Activated naive CD8-positive, alpha-beta T cell treated with anti-CD3 and anti-CD28 coated beads for 36 hours (primary cell): ENCODE results near the gene KRTAP20-2. TPM values are rescaled to one million over a fixed set of nuclear protein-coding genes. Genes with fewer than 3 reads are reported as not detected.

ENCODE experiments used
- DNase-seq: peaks from one replicate; pipeline ENCODE4 v3.0.0; 2021
- H3K27ac Mint-ChIP-seq: one replicate; pipeline ENCODE4 v1.8.0; 2022; ENCODE audit warnings: mild to moderate bottlenecking, moderate library complexity, mixed read lengths
- H3K27me3 Mint-ChIP-seq: one replicate; pipeline ENCODE4 v1.8.0; 2022; ENCODE audit warnings: mild to moderate bottlenecking, mixed read lengths
- H3K36me3 Mint-ChIP-seq: one replicate; pipeline ENCODE4 v1.8.0; 2021; ENCODE audit warnings: mild to moderate bottlenecking, mixed read lengths
- H3K4me1 Mint-ChIP-seq: one replicate; pipeline ENCODE4 v1.8.0; 2021; ENCODE audit warnings: mixed read lengths
- H3K4me3 Mint-ChIP-seq: one replicate; pipeline ENCODE4 v1.8.0; 2022; ENCODE audit warnings: mild to moderate bottlenecking, moderate library complexity, mixed read lengths
- H3K9me3 Mint-ChIP-seq: one replicate; pipeline ENCODE4 v1.8.0; 2022; ENCODE audit warnings: mixed read lengths
- total RNA-seq, 2 experiments: library from RNA; stranded (reverse); gene quantifications; one replicate each; pipeline ENCODE4 v1.2.3, GENCODE V29; 2021

KRTAP20-2 gene
- total RNA-seq, 2 experiments from 2014 or later, result not detected

- Mint-ChIP-seq H3K4me1 (no peaks in the 10 kb centered on the region), H3K27ac (no peak overlapping the region), H3K36me3 (no peaks in the 10 kb centered on the region), H3K9me3 (no peaks in the 10 kb centered on the region), H3K27me3 (no peaks in the 10 kb centered on the region), H3K4me3 (no peak overlapping the region)
- DNase-seq, result no peak
These were observed 3.7 kb downstream of the KRTAP20-2 start for GRCh38 chr21:30638686-30639085.

GRCh38 chr21:30642564-30642963 is 7.6 kb downstream of the KRTAP20-2 start, which contains the start of gene KRTAP20-3:
TSS of gene KRTAP20-3 (plus strand) at chr21:30642864.
- Mint-ChIP-seq H3K4me1 (no peaks in the 10 kb centered on the region), H3K27me3 (no peaks in the 10 kb centered on the region), H3K9me3 (no peaks in the 10 kb centered on the region), H3K36me3 (no peaks in the 10 kb centered on the region), H3K27ac (no peak within 1 kb of the TSS), H3K4me3 (no peak within 1 kb of the TSS)
- DNase-seq, result no peak

GRCh38 chr21:30646904-30647414 is 12.0 kb downstream of the KRTAP20-2 start:
- no peak for DNase-seq
- no peak overlapping the region for H3K27ac Mint-ChIP-seq
- H3K27me3 Mint-ChIP-seq, result no peaks in the 10 kb centered on the region
- no peaks in the 10 kb centered on the region for H3K9me3 Mint-ChIP-seq
- H3K4me1 Mint-ChIP-seq, result no peaks in the 10 kb centered on the region
- no peak overlapping the region for H3K4me3 Mint-ChIP-seq
- no peaks in the 10 kb centered on the region for H3K36me3 Mint-ChIP-seq

- Mint-ChIP-seq H3K27me3 (peaks cover 3% of the 10 kb centered on the region), H3K4me1 (no peaks in the 10 kb centered on the region), H3K36me3 (no peaks in the 10 kb centered on the region), H3K9me3 (no peaks in the 10 kb centered on the region), H3K27ac (no peak overlapping the region), H3K4me3 (no peak overlapping the region)
- no peak for DNase-seq
These were observed 17.9 kb downstream of the KRTAP20-2 start for GRCh38 chr21:30652891-30653290.

GRCh38 chr21:30668776-30669175 is 33.8 kb downstream of the KRTAP20-2 start:
- Mint-ChIP-seq H3K9me3 (no peaks in the 10 kb centered on the region), H3K27ac (no peak overlapping the region), H3K4me3 (no peak overlapping the region), H3K4me1 (no peaks in the 10 kb centered on the region), H3K27me3 (no peaks in the 10 kb centered on the region), H3K36me3 (no peaks in the 10 kb centered on the region)
- no peak for DNase-seq

- H3K27me3 Mint-ChIP-seq, result no peaks in the 10 kb centered on the region
- DNase-seq, result no peak
These were observed 38.1 kb downstream of the KRTAP20-2 start for GRCh38 chr21:30672985-30673650.

GRCh38 chr21:30674312-30674711 is 39.3 kb downstream of the KRTAP20-2 start:
- no peaks in the 10 kb centered on the region for H3K36me3 Mint-ChIP-seq
- H3K4me3 Mint-ChIP-seq, result no peak overlapping the region
- H3K27ac Mint-ChIP-seq, result no peak overlapping the region
- no peaks in the 10 kb centered on the region for H3K9me3 Mint-ChIP-seq
- no peaks in the 10 kb centered on the region for H3K4me1 Mint-ChIP-seq
- no peak for DNase-seq
- no peaks in the 10 kb centered on the region for H3K27me3 Mint-ChIP-seq

More at GRCh38 chr21:30672985-30673650, 38.1 kb downstream of the KRTAP20-2 start:
- Mint-ChIP-seq H3K9me3 (no peaks in the 10 kb centered on the region), H3K4me1 (no peaks in the 10 kb centered on the region), H3K4me3 (no peak overlapping the region), H3K36me3 (no peaks in the 10 kb centered on the region), H3K27ac (no peak overlapping the region)

GRCh38 chr21:30676737-30677136 is 41.7 kb downstream of the KRTAP20-2 start:
- Mint-ChIP-seq H3K4me1 (no peaks in the 10 kb centered on the region), H3K36me3 (no peaks in the 10 kb centered on the region), H3K27ac (no peak overlapping the region), H3K27me3 (no peaks in the 10 kb centered on the region), H3K9me3 (no peaks in the 10 kb centered on the region), H3K4me3 (no peak overlapping the region)
- DNase-seq, result no peak

- Mint-ChIP-seq H3K27ac (no peak overlapping the region), H3K36me3 (no peaks in the 10 kb centered on the region), H3K4me1 (no peaks in the 10 kb centered on the region), H3K27me3 (no peaks in the 10 kb centered on the region), H3K9me3 (no peaks in the 10 kb centered on the region), H3K4me3 (no peak overlapping the region)
- DNase-seq, result no peak
These were observed 45.6 kb downstream of the KRTAP20-2 start for GRCh38 chr21:30680586-30680985.

GRCh38 chr21:30684506-30684905 is 49.5 kb downstream of the KRTAP20-2 start:
- Mint-ChIP-seq H3K4me1 (no peaks in the 10 kb centered on the region), H3K27ac (no peak overlapping the region), H3K9me3 (no peaks in the 10 kb centered on the region), H3K27me3 (no peaks in the 10 kb centered on the region), H3K36me3 (no peaks in the 10 kb centered on the region), H3K4me3 (no peak overlapping the region)
- DNase-seq, result no peak

Other genes starting within 250 kb of the KRTAP20-2 start
- gene KRTAP13-1, start 239.2 kb upstream of the KRTAP20-2 start, total RNA-seq, result not detected
- not detected for gene KRTAP13-3, start 209.3 kb upstream of the KRTAP20-2 start, total RNA-seq
- gene KRTAP13-4, start 205.0 kb upstream of the KRTAP20-2 start, total RNA-seq, result not detected
- gene KRTAP15-1, start 194.9 kb upstream of the KRTAP20-2 start, total RNA-seq, result not detected
- gene KRTAP19-1, start 154.8 kb upstream of the KRTAP20-2 start, total RNA-seq, result not detected
- gene KRTAP19-2, start 147.8 kb upstream of the KRTAP20-2 start, total RNA-seq, result not detected
- not detected for gene KRTAP19-3, start 143.2 kb upstream of the KRTAP20-2 start, total RNA-seq
- not detected for gene KRTAP19-4, start 138.0 kb upstream of the KRTAP20-2 start, total RNA-seq
- gene KRTAP19-5, start 133.1 kb upstream of the KRTAP20-2 start, total RNA-seq, result not detected
- not detected for gene KRTAP19-6, start 93.3 kb upstream of the KRTAP20-2 start, total RNA-seq
- gene KRTAP19-7, start 73.9 kb upstream of the KRTAP20-2 start, total RNA-seq, result not detected
- not detected for gene KRTAP22-2, start 44.8 kb upstream of the KRTAP20-2 start, total RNA-seq
- gene KRTAP6-3, start 42.8 kb upstream of the KRTAP20-2 start, total RNA-seq, result not detected
- not detected for gene KRTAP6-2, start 36.3 kb upstream of the KRTAP20-2 start, total RNA-seq
- gene KRTAP22-1, start 34.1 kb upstream of the KRTAP20-2 start, total RNA-seq, result not detected
- not detected for gene KRTAP6-1, start 21.3 kb upstream of the KRTAP20-2 start, total RNA-seq
- gene KRTAP20-1, start 18.8 kb upstream of the KRTAP20-2 start, total RNA-seq, result not detected
- not detected for gene KRTAP20-4, start 14.6 kb upstream of the KRTAP20-2 start, total RNA-seq
- gene KRTAP20-3, start 7.7 kb downstream of the KRTAP20-2 start, total RNA-seq, result not detected
- not detected for gene KRTAP21-3, start 83.6 kb downstream of the KRTAP20-2 start, total RNA-seq
- not detected for gene KRTAP21-2, start 112.1 kb downstream of the KRTAP20-2 start, total RNA-seq
- gene KRTAP21-1, start 120.2 kb downstream of the KRTAP20-2 start, total RNA-seq, result not detected
- gene KRTAP8-1, start 178.1 kb downstream of the KRTAP20-2 start, total RNA-seq, result not detected
- not detected for gene KRTAP7-1, start 194.6 kb downstream of the KRTAP20-2 start, total RNA-seq
- not detected for gene KRTAP11-1, start 246.4 kb downstream of the KRTAP20-2 start, total RNA-seq